Kidney epithelial cell (primary cell): ENCODE results near the gene TCEA2. TPM values are rescaled to one million over a fixed set of nuclear protein-coding genes. Genes with fewer than 3 reads are reported as not detected.

Experiments
- DNase-seq: peaks from one replicate; pipeline ENCODE4 v3.0.0-alpha.2; 2010; ENCODE audit warnings: low read depth
- H3K27me3 ChIP-seq: 2 replicates; pipeline ENCODE4 v1.6.0; 2011; ENCODE audit warnings: low read length; ENCODE audit not compliant: control insufficient read depth, insufficient read depth
- H3K36me3 ChIP-seq: 2 replicates; pipeline ENCODE4 v1.5.1; 2011; ENCODE audit warnings: low read length; ENCODE audit not compliant: control insufficient read depth, insufficient read depth
- H3K4me3 ChIP-seq: 2 replicates; pipeline ENCODE4 v1.5.1; 2011; ENCODE audit warnings: low read depth, mild to moderate bottlenecking, control low read depth, low read length
- CTCF ChIP-seq: IDR thresholded peaks from 2 replicates; pipeline ENCODE4 v1.5.1; 2011; ENCODE audit warnings: mild to moderate bottlenecking, moderate library complexity, low read length, control low read depth, inconsistent platforms; ENCODE audit not compliant: insufficient read depth, poor library complexity, severe bottlenecking
- total RNA-seq: library from RNA; depleted of rRNA; stranded (reverse); fragments of >200 nt; gene quantifications from 2 replicates; pipeline ENCODE4 v1.2.3, GENCODE V29; 2015

The TCEA2 gene
- total RNA-seq, 1 donor from 2014 or later = 23.9 TPM

- peaks cover 16% of the 10 kb centered on the region for H3K27me3 ChIP-seq
- no peak for TF ChIP-seq CTCF
- H3K36me3 ChIP-seq = no peaks in the 10 kb centered on the region
- H3K4me3 ChIP-seq = no peak overlapping the region
- DNase-seq = no peak
These were observed 47.5 kb downstream of the TCEA2 start for GRCh38 chr20:64110411-64111068.

GRCh38 chr20:64111841-64112641, 49.0 kb downstream of the TCEA2 start:
- no peak for DNase-seq

GRCh38 chr20:64112691-64113443, 49.9 kb downstream of the TCEA2 start:
- DNase-seq = no peak
- peaks cover 16% of the 10 kb centered on the region for H3K27me3 ChIP-seq
- TF ChIP-seq CTCF = no peak
- H3K36me3 ChIP-seq = no peaks in the 10 kb centered on the region
- H3K4me3 ChIP-seq = no peak overlapping the region

More at GRCh38 chr20:64111841-64112641, 49.0 kb downstream of the TCEA2 start:
- H3K36me3 ChIP-seq = no peaks in the 10 kb centered on the region
- H3K27me3 ChIP-seq = peaks cover 20% of the 10 kb centered on the region
- no peak for TF ChIP-seq CTCF
- no peak overlapping the region for H3K4me3 ChIP-seq

GRCh38 chr20:64113444-64113775, 50.4 kb downstream of the TCEA2 start:
- H3K4me3 ChIP-seq = no peak overlapping the region
- H3K27me3 ChIP-seq = peaks cover 15% of the 10 kb centered on the region
- no peak for TF ChIP-seq CTCF
- H3K36me3 ChIP-seq = no peaks in the 10 kb centered on the region
- DNase-seq = no peak

GRCh38 chr20:64113796-64114355, 50.9 kb downstream of the TCEA2 start:
- DNase-seq = no peak
- Histone ChIP-seq H3K27me3 (peaks cover 15% of the 10 kb centered on the region), H3K36me3 (no peaks in the 10 kb centered on the region), H3K4me3 (no peak overlapping the region)
- TF ChIP-seq CTCF = no peak
